ENCODE results near the gene SIGLEC10.

SIGLEC10 gene

DNA sequence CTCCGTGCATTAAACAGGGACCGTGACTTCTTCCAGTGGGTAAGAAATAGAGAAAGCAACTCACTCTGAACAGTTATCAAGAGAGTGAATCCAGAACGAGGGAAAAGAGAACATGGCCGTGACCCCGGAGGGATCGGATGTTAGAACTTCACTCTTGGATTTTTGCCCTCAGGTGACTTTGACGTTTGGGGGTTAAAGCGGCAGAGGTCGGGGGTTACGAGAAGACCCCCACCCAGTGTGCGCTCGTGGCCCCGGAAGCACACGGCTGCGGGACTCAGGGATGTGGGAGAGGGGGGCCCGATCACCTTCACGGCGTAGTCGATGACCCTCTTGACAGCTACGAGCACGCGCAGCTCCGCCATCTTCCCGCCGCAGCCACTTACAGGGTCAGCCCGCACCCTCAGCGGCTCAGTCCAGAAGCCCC, 51.5 kb downstream of the SIGLEC10 start, which contains the start of gene ETFB:
Gene ETFB (minus strand): TSS at position 424 of the 424 bp plus-strand sequence. CDS start 62 bp downstream, at position 362.
- DNase-seq (ENCODE audit: low spot score): no peak

DNA sequence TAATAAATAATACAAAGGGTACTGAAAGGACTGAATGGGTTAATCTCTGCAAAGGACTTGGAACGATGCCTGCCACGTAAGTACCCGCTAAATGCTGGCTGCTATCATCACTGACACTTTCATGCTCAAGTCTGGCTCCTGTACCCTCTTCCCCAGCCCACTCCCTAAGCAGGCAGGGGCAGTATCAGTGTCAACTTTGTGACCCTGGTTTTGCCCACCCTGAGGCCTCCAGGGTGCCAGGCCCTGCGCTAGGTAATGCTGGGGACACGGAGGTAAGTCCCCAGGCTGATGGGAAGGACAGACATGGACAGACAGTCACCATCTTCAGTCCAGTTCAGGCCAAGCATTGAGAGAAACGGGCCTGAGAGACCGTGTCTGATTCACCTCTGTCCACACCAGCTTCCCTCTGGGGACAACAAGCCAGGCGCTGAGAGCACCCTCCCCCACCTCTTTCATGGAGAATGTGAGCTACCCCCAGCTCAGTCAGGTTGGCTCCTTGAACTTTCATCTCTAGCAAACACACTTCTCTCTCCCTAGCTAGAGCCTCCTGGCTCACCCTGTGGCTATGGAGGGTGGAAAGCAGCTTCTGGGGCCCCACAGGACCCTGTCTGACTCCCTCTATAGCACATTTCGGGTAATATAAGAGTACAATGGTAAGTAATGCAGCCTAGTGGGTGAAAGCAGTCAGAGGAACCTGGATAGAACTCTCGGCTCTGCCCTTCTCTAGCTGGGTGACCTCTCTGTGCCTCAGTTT, 52.1 kb downstream of the SIGLEC10 start:
- no peak for DNase-seq (ENCODE audit: low spot score)

DNA sequence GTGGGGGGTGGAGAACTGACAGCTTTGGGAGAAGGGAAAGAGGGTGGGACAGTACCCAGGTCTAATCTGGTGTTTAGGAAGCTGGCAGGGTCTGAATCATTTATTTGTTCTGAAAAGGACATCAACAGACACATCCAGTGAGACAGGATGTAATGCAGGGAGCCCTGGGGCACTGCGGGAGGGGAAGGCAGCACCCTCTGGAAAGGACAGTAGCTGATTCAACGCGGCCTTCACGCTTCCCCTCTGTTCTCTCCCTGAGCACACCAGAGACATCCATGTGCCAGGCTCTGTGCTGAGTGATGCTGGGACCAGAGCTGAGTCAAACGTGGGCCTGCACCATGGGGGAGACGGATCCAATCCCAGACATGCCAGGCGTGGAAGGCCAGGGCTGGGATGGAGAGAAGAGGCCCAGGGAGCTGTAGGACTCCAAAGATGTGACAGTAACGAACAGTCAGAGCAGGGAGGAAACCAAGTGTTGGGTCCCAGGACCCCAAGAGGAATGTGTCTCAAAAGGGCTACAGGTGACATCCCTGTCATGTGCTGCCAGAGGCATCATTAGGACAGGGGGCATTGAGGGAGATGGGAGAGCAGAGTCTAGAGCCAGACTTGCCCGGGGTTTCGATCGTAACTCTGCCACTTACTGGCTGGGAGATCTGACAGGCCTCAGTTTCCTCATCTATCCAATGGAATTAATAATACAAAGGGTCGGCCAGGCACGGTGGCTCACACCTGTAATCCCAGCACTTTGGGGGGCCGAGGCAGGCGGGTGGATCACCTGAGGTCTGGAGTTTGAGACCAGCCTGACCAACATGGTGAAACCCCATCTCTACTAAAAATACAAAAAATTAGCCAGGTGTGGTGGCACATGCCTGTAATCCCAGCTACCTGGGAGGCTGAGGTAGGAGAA, 53.0 kb downstream of the SIGLEC10 start:
- DNase-seq (ENCODE audit: low spot score): no peak

DNA sequence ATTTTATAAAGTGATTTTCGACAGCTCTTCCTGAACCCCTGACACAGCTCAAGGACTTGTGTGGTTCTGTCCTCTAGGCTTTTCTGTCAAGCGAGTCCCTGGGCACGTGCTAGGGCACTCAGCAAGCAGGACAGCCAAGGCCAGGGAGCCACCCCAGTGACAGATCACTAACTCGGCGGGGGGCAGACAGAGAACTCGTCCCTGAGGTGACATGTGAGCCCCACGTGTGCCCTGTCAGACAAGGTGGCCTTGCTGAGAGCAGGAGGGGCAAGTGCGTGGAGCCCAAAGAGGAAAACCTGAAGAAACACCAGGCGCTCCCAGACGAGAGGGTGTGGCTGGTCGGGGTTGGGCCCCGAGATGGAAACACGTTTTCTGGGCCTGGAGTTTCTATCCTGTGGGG, 56.2 kb downstream of the SIGLEC10 start:
- DNase-seq (ENCODE audit: low spot score): no peak
